Stimulated activated memory B cell treated with anti-CD40 and anti-IgM and Interleukin-4, amounts not matched to agents 10 μg/mL and 1 μg/mL and 100 μg/mL, for 72 hours (primary cell): ENCODE data around the gene WDR86.

Experiments used
- ATAC-seq: fragments of 150-1000 bp; cut with Tn5 transposase; 2 replicates; pipeline ENCODE4 v1.10.0; 2021
- H3K27ac Mint-ChIP-seq: one replicate; pipeline ENCODE4 v1.8.0; 2022; ENCODE audit warnings: mild to moderate bottlenecking, mixed read lengths
- H3K27me3 Mint-ChIP-seq: one replicate; pipeline ENCODE4 v1.8.0; 2022; ENCODE audit warnings: mixed read lengths
- H3K36me3 Mint-ChIP-seq: one replicate; pipeline ENCODE4 v1.8.0; 2022; ENCODE audit warnings: mixed read lengths
- H3K4me1 Mint-ChIP-seq: one replicate; pipeline ENCODE4 v1.8.0; 2022; ENCODE audit warnings: mixed read lengths
- H3K4me3 Mint-ChIP-seq: one replicate; pipeline ENCODE4 v1.8.0; 2022; ENCODE audit warnings: mild to moderate bottlenecking, moderate library complexity, mixed read lengths
- H3K9me3 Mint-ChIP-seq: one replicate; pipeline ENCODE4 v1.8.0; 2022; ENCODE audit warnings: mixed read lengths

Gene WDR86

DNA sequence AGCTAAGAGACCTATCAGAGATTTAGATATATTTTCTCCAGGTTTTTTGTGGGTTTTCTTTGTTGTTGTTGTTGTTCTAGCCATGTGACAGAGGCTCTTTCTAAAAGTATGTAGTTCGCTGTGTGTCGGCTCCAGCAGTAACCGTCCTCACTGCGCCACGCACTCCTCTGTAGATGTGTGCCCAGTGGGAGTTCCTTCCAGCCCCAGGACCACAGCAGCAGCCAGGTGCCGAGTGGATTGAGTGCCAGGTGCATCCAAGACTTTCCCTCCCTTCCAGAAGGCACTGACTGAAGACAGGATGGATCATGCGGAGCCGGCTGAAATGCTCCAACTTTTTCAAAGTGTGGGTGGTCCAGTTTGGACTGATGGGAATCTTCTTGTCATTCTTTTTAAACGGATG is 31.8 kb downstream of the WDR86 start:
- H3K4me3 Mint-ChIP-seq, result no peak overlapping the region
- H3K27ac Mint-ChIP-seq, result no peak overlapping the region
- peaks cover 20% of the 10 kb centered on the region for H3K4me1 Mint-ChIP-seq
- H3K27me3 Mint-ChIP-seq, result peaks cover 8% of the 10 kb centered on the region
- H3K36me3 Mint-ChIP-seq, result peaks cover 34% of the 10 kb centered on the region
- ATAC-seq, result no peak
- no peaks in the 10 kb centered on the region for H3K9me3 Mint-ChIP-seq

DNA sequence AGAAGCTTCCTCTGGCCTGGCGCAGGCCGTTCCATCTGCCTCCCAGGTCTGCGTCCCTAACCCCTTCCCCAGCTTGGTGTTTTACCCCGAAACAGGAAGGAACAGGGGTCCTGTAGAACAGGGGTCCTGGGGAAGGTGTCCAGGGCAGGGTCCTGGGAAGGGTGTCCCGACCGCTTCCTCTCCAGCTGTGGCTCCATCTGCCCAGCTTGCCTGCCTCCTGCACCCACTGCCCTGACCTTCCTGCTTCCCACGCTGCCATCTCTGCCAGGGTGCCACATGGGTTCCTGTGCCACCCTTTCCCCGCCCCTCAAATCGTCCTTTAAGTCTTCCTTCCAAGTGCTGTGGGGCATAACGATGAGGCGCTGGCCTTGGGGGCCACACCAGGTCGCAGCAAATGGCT is 32.4 kb downstream of the WDR86 start:
- peaks cover 4% of the 10 kb centered on the region for H3K27me3 Mint-ChIP-seq
- no peak for ATAC-seq
- H3K36me3 Mint-ChIP-seq, result peaks cover 40% of the 10 kb centered on the region
- no peak overlapping the region for H3K27ac Mint-ChIP-seq
- peaks cover 18% of the 10 kb centered on the region for H3K4me1 Mint-ChIP-seq
- H3K4me3 Mint-ChIP-seq, result no peak overlapping the region
- no peaks in the 10 kb centered on the region for H3K9me3 Mint-ChIP-seq

DNA sequence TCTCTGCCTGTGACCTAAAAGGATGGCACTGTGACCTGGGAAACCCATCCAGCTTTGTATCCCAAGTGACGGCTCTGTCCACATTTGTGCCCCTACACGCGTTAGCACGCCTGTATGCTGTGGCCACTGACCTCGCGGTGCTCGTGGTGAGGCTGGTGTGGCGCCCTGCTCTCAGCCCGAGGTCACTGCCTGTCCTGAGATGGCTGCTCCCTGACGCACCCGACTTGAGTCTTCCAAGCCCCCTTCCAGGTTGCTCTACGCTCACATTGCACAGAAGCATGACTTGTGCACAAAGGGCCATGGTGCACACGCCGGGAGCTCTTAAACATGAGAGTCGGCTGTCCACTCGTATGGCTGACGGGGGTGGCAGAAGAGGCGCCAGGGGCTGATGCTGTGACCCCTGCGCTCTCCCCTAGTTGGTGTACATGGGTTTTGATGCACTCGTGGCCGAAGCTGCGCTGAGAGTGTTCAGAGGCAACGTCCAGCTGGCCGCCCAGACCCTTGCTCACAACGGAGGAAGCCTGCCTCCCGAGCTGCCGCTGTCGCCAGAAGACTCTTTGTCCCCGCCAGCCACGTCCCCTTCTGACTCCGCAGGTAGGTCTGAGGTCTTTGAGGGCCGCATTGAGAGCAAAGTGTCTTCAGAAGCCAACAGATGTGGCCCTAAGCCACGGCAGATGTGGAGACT is 33.5 kb downstream of the WDR86 start:
- Mint-ChIP-seq H3K9me3 (no peaks in the 10 kb centered on the region), H3K27ac (no peak overlapping the region), H3K27me3 (no peaks in the 10 kb centered on the region), H3K4me1 (peaks cover 12% of the 10 kb centered on the region), H3K36me3 (peaks cover 43% of the 10 kb centered on the region), H3K4me3 (no peak overlapping the region)
- no peak for ATAC-seq

DNA sequence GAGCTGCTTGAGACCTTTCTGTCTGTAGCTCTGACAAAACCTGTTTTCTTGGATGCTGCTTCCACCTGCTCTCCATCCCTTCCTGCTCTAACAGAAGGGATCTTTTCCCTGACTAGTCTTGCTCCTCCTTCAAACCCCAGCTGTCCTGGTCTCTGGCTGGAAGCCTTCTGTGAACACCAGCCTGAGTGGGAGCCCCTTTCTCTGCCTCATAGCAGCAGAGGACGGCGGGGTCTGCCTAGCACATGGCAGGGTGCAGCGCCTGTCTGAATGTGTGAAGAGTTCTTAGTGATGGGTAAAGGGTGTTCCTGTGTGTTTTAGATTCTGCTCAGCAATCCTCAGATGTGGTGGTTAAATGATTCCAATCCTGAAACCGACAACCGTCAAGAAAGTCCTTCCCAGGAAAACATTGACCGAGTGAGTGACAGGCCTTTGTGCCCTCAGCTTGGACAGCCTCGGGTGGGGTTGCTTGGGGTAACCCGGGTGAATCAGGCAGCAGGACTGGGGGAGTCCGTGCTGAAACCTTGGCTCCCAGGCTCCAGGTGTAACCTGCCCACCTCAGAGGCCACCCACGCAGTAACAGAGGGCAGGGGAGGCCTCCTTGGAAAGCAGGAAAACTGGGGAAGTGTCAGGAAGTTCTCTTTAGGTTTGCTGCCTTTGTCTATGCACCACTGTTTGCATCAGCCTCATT is 34.2 kb downstream of the WDR86 start:
- H3K9me3 Mint-ChIP-seq, result no peaks in the 10 kb centered on the region
- H3K36me3 Mint-ChIP-seq, result peaks cover 47% of the 10 kb centered on the region
- no peaks in the 10 kb centered on the region for H3K27me3 Mint-ChIP-seq
- H3K27ac Mint-ChIP-seq, result no peak overlapping the region
- H3K4me1 Mint-ChIP-seq, result peaks cover 7% of the 10 kb centered on the region
- ATAC-seq, result no peak
- no peak overlapping the region for H3K4me3 Mint-ChIP-seq

DNA sequence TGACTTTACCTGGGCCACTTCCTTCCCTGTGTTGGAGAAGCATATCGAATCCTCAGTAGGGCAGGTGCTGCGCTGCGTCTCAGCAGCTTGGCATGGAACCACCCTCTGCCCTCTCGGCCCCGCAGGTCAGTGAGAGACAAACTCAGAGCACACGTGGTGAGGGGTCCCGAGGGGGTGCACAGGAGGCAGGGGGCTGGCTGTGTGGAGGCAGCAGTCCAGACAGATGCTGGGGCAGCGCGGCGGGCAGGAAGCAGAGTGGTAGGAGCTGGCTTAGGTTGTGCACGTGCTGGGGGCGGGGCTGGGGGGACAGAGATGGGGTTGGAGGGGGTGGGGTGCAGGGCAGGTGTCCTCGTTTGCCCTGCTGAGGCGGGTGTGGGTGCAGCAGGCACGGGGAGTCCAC is 35.1 kb downstream of the WDR86 start:
- no peak overlapping the region for H3K27ac Mint-ChIP-seq
- peaks cover 54% of the 10 kb centered on the region for H3K36me3 Mint-ChIP-seq
- no peaks in the 10 kb centered on the region for H3K27me3 Mint-ChIP-seq
- H3K4me3 Mint-ChIP-seq, result no peak overlapping the region
- no peaks in the 10 kb centered on the region for H3K4me1 Mint-ChIP-seq
- H3K9me3 Mint-ChIP-seq, result no peaks in the 10 kb centered on the region
- no peak for ATAC-seq

DNA sequence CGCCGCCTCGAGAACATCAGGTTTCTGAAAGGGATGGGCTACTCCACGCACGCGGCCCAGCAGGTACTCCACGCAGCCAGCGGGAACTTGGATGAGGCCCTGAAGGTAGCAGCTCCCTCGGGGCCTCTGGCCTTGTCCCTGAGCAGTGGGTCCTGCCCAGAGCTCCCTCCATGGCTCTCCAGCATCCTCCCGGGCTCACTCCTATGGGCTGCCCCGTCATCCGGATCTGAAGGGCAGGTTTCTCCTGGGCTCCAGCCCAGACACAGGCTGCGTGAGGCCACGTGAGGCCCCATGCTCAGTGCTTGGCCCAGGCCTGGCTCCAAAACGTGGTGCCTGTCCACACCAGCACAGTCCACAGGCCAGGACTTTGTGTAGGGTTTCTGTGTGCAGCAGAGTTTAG is 35.7 kb downstream of the WDR86 start:
- H3K36me3 Mint-ChIP-seq, result peaks cover 54% of the 10 kb centered on the region
- no peak overlapping the region for H3K27ac Mint-ChIP-seq
- no peaks in the 10 kb centered on the region for H3K9me3 Mint-ChIP-seq
- H3K4me1 Mint-ChIP-seq, result no peaks in the 10 kb centered on the region
- no peak overlapping the region for H3K4me3 Mint-ChIP-seq
- no peaks in the 10 kb centered on the region for H3K27me3 Mint-ChIP-seq
- ATAC-seq, result no peak

DNA sequence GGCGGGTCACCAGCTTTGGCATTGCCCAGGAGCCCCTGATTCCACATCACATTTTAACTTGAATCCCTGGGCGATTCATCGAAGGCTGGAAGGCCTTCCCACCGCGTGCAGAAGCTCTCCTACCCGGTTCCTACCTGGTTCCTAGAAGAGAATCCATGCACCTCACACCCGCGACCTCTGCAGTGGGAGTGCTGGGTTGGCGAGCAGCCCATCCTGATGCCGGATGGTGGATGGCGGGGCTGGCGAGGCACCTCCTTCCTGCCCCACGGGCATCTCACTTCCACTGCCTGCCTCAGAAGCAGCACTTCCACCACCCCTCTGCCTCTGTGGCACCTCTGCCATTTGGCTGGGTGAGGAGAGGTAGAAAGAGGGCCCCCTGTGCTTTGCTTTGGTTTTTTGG is 36.2 kb downstream of the WDR86 start:
- H3K27ac Mint-ChIP-seq, result no peak overlapping the region

DNA sequence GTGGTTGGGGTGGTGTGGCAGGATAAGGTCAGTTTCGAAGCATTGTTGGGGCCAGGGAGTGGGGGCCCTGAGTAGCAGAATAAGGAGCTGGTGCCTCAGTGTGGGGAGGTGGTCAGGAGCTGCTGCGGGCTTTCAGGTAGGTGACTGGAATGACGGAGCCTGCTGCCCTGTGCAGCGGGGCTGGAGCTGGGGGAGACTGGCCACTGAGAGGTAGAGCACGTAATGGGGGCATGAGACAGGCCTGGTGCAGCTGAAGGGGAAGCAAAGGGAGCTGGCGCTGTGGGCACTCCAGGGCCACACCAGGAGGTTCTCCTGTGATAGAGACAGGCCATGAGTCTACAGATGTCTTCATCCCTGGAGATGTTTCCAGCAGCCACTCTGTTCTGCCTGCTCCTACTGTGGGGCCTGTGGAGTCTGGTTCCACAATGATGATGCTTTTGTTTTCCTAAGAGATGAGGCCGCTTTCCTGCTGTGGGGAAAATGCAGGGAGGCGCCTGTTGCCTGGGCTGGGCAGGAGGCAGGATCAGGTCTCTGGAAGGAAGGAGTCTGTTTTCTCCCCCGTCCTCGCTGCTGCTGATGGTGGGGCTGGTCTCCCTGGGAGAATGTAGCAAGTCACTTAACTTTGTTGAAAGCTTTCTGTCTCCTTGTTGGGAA is 37.1 kb downstream of the WDR86 start:
- no peak overlapping the region for H3K27ac Mint-ChIP-seq
- H3K4me3 Mint-ChIP-seq, result no peak overlapping the region
- H3K36me3 Mint-ChIP-seq, result peaks cover 47% of the 10 kb centered on the region
- peaks cover 7% of the 10 kb centered on the region for H3K4me1 Mint-ChIP-seq
- H3K27me3 Mint-ChIP-seq, result no peaks in the 10 kb centered on the region
- H3K9me3 Mint-ChIP-seq, result no peaks in the 10 kb centered on the region
- ATAC-seq, result no peak

More for the DNA sequence above, 36.2 kb downstream of the WDR86 start:
- Mint-ChIP-seq H3K4me1 (no peaks in the 10 kb centered on the region), H3K4me3 (no peak overlapping the region), H3K27me3 (no peaks in the 10 kb centered on the region), H3K36me3 (peaks cover 50% of the 10 kb centered on the region), H3K9me3 (no peaks in the 10 kb centered on the region)
- no peak for ATAC-seq

DNA sequence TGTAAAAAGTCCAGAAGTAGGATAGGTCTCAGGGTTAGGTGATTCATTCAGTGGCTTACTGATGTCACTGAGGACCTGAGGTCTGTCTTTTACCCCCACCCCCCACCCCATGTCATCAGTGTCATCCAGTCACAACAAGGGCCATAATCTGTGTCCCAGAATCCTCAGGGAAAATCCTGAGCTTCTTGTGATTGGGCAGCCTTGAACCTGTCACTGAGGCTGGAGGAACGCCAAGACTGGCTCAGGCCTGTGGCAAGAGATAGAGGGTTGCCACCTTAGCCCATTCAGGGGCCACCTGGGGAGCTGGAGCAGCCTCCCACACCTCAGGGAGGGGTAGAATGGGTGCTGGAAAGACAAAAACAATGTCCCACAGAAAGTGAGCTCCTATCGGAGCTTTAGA is 38.6 kb downstream of the WDR86 start:
- no peak overlapping the region for H3K27ac Mint-ChIP-seq

DNA sequence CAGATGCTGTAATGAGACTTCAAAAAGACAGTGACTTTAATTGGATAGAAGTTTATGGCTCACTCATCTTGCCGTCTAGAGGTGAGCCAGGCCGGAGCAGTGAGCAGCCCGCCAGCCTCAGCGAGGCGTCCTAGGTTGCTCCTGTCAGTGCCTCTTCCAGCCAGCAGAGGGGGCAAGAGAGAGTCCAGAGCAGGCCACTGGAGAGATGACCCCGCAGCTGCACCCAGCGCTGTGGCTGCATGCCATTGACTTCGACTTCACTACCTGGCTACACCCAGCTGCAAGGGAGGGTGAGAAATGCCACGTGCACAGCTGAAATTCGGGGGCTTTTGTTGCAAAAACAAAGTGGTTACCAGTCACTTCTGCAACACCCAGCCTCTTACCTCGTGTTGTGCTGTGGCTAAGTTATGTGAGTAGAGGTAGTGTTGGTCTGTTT is 41.7 kb downstream of the WDR86 start:
- peak; percentile 96 for ATAC-seq
- Mint-ChIP-seq H3K36me3 (peaks cover 39% of the 10 kb centered on the region), H3K27ac (no peak overlapping the region), H3K9me3 (no peaks in the 10 kb centered on the region), H3K4me1 (peaks cover 11% of the 10 kb centered on the region), H3K27me3 (no peaks in the 10 kb centered on the region), H3K4me3 (no peak overlapping the region)

More for the DNA sequence above, 38.6 kb downstream of the WDR86 start:
- Mint-ChIP-seq H3K4me1 (peaks cover 11% of the 10 kb centered on the region), H3K4me3 (no peak overlapping the region), H3K36me3 (peaks cover 43% of the 10 kb centered on the region), H3K27me3 (no peaks in the 10 kb centered on the region), H3K9me3 (no peaks in the 10 kb centered on the region)
- no peak for ATAC-seq

DNA sequence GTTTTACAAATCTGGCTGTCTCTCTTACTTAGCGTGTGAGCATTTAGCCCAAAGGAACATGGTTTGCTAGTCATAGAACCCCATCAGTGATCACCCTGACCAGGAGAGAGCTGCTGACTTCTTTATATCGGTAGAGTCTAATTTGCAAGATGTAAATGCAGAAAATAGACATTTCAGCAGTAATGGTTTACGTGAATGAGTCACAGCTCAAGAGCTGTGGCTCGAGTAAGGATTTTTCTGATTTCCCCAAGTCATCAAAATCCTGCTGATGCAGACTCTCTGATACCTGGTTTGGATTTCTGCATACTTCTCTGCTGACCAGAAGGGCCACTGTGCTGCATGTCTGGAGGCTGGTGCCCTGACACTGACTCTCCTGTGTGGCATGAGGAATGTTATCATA is 42.6 kb downstream of the WDR86 start:
- peaks cover 39% of the 10 kb centered on the region for H3K36me3 Mint-ChIP-seq
- H3K4me1 Mint-ChIP-seq, result peaks cover 11% of the 10 kb centered on the region
- no peak for ATAC-seq
- no peaks in the 10 kb centered on the region for H3K9me3 Mint-ChIP-seq
- H3K4me3 Mint-ChIP-seq, result no peak overlapping the region
- H3K27me3 Mint-ChIP-seq, result no peaks in the 10 kb centered on the region
- no peak overlapping the region for H3K27ac Mint-ChIP-seq

DNA sequence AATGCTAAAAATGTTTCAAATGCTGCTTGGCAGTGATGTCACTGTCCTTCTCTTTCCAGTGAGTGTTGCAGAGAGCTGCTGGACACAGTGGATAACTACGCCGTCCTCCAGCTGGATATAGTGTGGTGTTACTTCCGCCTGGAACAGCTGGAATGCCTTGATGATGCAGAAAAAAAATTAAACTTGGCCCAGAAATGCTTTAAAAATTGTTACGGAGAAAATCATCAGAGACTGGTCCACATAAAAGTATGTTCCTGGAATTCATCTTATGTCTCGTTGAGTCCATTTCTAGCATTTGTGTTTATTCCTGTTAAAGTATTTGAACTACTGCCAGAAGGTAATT is 43.0 kb downstream of the WDR86 start:
- peaks cover 39% of the 10 kb centered on the region for H3K36me3 Mint-ChIP-seq
- no peak overlapping the region for H3K4me3 Mint-ChIP-seq
- ATAC-seq, result no peak
- no peak overlapping the region for H3K27ac Mint-ChIP-seq
- H3K27me3 Mint-ChIP-seq, result no peaks in the 10 kb centered on the region
- peaks cover 11% of the 10 kb centered on the region for H3K4me1 Mint-ChIP-seq
- H3K9me3 Mint-ChIP-seq, result no peaks in the 10 kb centered on the region

DNA sequence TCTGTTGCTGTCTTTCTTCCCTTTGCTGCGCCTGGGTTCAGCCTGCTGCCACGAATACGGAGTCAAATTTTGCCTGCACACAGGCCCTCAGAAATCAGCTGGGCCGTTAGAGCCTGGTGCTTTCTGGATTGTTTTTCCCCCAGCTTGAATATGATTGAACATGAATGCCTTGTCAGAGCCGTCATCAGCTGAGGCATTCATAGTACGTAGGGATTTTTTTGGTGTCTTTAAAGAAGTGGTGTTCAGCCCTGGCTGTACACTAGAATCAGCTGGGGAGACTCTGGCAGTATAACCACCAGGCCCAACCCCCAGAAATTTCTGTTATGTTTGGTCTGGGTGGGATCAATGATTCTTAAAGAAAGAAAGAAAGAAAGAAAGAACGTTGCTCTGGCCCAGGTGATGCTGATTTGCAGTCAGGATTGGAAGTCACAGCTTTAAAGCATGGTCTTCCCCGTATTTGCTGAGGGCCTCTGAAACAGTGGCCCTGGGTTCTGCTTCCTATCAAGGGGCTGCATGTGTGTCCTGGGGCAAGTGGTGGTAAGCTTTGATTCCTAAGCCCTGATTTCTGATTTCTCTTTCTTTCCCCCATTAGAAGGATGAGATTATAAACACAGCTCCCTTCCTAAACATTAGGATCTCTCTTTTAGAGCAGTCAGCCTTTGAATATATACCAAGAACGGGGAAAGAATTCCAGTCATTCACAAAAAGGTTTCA is 43.5 kb downstream of the WDR86 start:
- no peak overlapping the region for H3K4me3 Mint-ChIP-seq
- no peak overlapping the region for H3K27ac Mint-ChIP-seq
- H3K4me1 Mint-ChIP-seq, result peaks cover 11% of the 10 kb centered on the region
- peaks cover 40% of the 10 kb centered on the region for H3K36me3 Mint-ChIP-seq
- no peaks in the 10 kb centered on the region for H3K9me3 Mint-ChIP-seq
- H3K27me3 Mint-ChIP-seq, result no peaks in the 10 kb centered on the region
- no peak for ATAC-seq

DNA sequence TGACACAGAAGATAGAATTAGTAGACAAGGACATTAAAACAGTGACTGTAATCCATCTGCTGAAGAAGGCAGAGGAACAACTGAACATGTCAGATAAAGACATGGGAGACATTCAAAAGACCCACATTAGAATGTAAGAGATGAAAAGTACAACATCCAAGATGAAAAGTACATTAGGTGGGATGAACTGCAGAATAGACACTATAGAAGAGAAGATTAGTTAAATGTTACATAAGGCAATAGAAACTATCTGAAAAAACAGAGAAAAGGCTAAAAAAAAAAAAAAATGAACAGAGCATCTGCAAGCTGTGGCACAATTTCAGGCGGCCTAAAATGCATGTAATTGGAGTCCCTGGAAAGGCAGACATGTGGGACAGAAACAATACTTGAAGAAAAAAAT is 46.7 kb downstream of the WDR86 start:
- no peak overlapping the region for H3K27ac Mint-ChIP-seq
- no peaks in the 10 kb centered on the region for H3K9me3 Mint-ChIP-seq
- H3K4me3 Mint-ChIP-seq, result no peak overlapping the region
- H3K36me3 Mint-ChIP-seq, result peaks cover 39% of the 10 kb centered on the region
- H3K27me3 Mint-ChIP-seq, result no peaks in the 10 kb centered on the region
- H3K4me1 Mint-ChIP-seq, result peaks cover 8% of the 10 kb centered on the region
- no peak for ATAC-seq

DNA sequence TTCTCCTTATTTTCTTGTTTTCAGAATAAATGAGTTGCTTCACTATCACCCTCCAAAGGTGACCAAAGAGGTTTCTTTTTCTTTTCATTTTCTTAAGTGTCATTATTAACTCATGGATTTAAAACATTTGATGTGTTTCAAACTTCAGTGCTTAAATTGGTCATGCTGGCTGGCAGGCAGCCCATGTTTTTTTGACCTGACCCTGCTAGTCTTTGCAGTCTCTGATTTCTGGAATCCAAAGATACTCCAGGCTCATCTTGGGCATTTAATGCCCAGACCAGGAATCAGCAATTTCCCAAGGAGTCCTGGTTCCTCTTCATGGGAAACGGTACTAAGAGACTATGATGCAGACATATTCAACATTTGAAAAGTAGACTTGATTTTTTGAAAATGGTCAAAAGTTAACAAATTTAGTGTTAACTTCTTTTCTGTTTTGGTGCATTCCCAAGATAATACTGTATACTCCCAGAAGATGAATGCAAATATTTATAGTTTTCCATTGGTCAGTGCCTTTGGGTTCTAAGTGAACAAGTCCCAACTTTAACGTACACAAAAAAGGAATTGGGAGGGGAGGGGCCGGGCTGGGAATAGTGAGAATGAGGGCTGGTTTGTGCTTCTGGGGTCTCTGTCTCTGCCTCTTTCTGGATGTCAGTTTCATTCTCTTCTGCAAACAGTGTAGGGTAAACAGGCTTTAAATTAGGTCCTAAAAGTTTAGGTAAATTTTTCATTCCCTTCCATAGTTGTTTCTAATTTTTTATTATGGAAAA is 48.5 kb downstream of the WDR86 start:
- no peak overlapping the region for H3K27ac Mint-ChIP-seq
- ATAC-seq, result no peak
- no peaks in the 10 kb centered on the region for H3K27me3 Mint-ChIP-seq
- no peaks in the 10 kb centered on the region for H3K9me3 Mint-ChIP-seq
- no peak overlapping the region for H3K4me3 Mint-ChIP-seq
- H3K36me3 Mint-ChIP-seq, result peaks cover 49% of the 10 kb centered on the region
- no peaks in the 10 kb centered on the region for H3K4me1 Mint-ChIP-seq
